Mesodermal cell (in vitro differentiated cells): Measurements from ENCODE around the gene GHRL.
"Not testable (repeated sequence)": the region's sequence is repeated elsewhere in the genome, so short reads cannot be mapped to it uniquely, and the experiment has no call there.

Experiments used
- H3K27ac ChIP-seq: 2 replicates; pipeline ENCODE4 v1.7.0; 2013; ENCODE audit warnings: mild to moderate bottlenecking, low read depth, low read length, moderate library complexity; ENCODE audit not compliant: severe bottlenecking
- H3K36me3 ChIP-seq: 2 replicates; pipeline ENCODE4 v1.7.1; 2013; ENCODE audit warnings: mild to moderate bottlenecking, low read length, moderate library complexity; ENCODE audit not compliant: control insufficient read depth, insufficient read depth
- H3K4me1 ChIP-seq: one replicate; pipeline ENCODE4 v1.7.1; 2013; ENCODE audit warnings: mild to moderate bottlenecking, low read length; ENCODE audit not compliant: insufficient read depth, control insufficient read depth, poor library complexity, severe bottlenecking
- H3K4me3 ChIP-seq: 2 replicates; pipeline ENCODE4 v1.7.0; 2013; ENCODE audit warnings: low read length, control low read depth, mild to moderate bottlenecking; ENCODE audit not compliant: insufficient read depth, poor library complexity, severe bottlenecking; ENCODE audit errors: extremely low read depth
- H3K9me3 ChIP-seq: 2 replicates; pipeline ENCODE4 v1.7.1; 2013; ENCODE audit warnings: mild to moderate bottlenecking, low read length, moderate library complexity; ENCODE audit not compliant: control insufficient read depth
- WGBS, 2 experiments: methylation state at CpG; one replicate each; pipeline ENCODE4 v1.1.5; 2013; ENCODE audit warnings: missing lambda C conversion rate in 2 of 2; ENCODE audit not compliant: insufficient coverage in 2 of 2; 5-methylcytosine and 5-hydroxymethylcytosine counted together

Gene GHRL

GRCh38 chr3:10299679-10300078, 6.9 kb upstream of the GHRL start:
- peaks cover 69% of the 10 kb centered on the region for H3K36me3 ChIP-seq
- H3K4me3 ChIP-seq = no peak overlapping the region
- H3K9me3 ChIP-seq = no peaks in the 10 kb centered on the region
- no peak overlapping the region for H3K27ac ChIP-seq
- 95 to 96% methylated on average over 4 to 6 of the region's 6 CpGs for WGBS, 2 experiments
- no peaks in the 10 kb centered on the region for H3K4me1 ChIP-seq

- no peak overlapping the region for H3K27ac ChIP-seq
- 100% methylated on average over 1 of the region's 2 CpGs; no CpG with 5 or more reads in 1 of the 2 experiments for WGBS, 2 experiments
- peaks cover 64% of the 10 kb centered on the region for H3K36me3 ChIP-seq
- H3K4me1 ChIP-seq = no peaks in the 10 kb centered on the region
- H3K9me3 ChIP-seq = no peaks in the 10 kb centered on the region
- no peak overlapping the region for H3K4me3 ChIP-seq
Observed at GRCh38 chr3:10299175-10299574, 6.4 kb upstream of the GHRL start.

DNA sequence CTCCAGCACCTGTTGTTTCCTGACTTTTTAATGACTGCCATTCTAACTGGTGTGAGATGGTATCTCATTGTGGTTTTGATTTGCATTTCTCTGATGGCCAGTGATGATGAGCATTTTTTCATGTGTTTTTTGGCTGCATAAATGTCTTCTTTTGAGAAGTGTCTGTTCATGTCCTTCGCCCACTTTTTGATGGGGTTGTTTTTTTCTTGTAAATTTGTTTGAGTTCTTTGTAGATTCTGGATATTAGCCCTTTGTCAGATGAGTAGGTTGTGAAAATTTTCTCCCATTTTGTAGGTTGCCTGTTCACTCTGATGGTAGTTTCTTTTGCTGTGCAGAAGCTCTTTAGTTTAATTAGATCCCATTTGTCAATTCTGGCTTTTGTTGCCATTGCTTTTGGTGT, 5.3 kb upstream of the GHRL start:
- not testable (repeated sequence) for H3K4me3 ChIP-seq, H3K27ac ChIP-seq, H3K9me3 ChIP-seq, H3K4me1 ChIP-seq
- H3K36me3 ChIP-seq = peaks cover 53% of the 10 kb centered on the region
- WGBS, 2 experiments = no CpG with 5 or more reads among the region's 1 CpG

- peaks cover 30% of the 10 kb centered on the region for H3K36me3 ChIP-seq
- H3K9me3 ChIP-seq = no peaks in the 10 kb centered on the region
- no peak overlapping the region for H3K4me3 ChIP-seq
- no peaks in the 10 kb centered on the region for H3K4me1 ChIP-seq
- WGBS, 2 experiments = 92 to 94% methylated on average over 10 to 12 of the region's 12 CpGs
- no peak overlapping the region for H3K27ac ChIP-seq
Observed at GRCh38 chr3:10294030-10294586, 1.4 kb upstream of the GHRL start.

DNA sequence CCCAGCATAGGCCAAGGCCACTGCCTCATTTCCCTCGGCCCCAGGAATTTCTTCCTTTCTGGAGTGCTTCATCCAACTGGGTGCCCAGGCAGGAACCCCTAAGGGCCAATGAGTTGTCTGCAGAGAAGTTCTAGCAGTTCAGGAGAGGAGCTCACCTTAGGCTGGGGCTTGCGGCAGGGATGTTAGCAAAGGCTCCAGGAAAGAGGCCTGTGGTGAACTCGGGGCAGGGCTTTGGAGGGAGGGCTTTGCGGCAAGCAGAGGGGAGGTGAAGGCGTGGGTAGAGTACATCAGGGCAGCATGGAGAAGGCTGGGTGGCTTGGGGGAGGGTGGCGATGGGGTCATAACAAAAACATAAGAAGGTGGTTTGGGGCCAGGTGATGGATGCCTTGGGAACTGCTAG, 1.1 kb downstream of the GHRL start:
- Histone ChIP-seq H3K4me1 (peaks cover 3% of the 10 kb centered on the region), H3K36me3 (peaks cover 29% of the 10 kb centered on the region), H3K4me3 (no peak overlapping the region), H3K27ac (no peak overlapping the region), H3K9me3 (no peaks in the 10 kb centered on the region)
- 92 to 96% methylated on average over 5 to 6 of the region's 6 CpGs for WGBS, 2 experiments

- Histone ChIP-seq H3K4me1 (peaks cover 6% of the 10 kb centered on the region), H3K9me3 (no peaks in the 10 kb centered on the region), H3K36me3 (peaks cover 37% of the 10 kb centered on the region), H3K27ac (no peak overlapping the region), H3K4me3 (no peak overlapping the region)
- 89 to 94% methylated on average over 15 to 18 of the region's 18 CpGs for WGBS, 2 experiments
Observed at GRCh38 chr3:10290481-10291176, 2.1 kb downstream of the GHRL start.

GRCh38 chr3:10289787-10290355, 2.9 kb downstream of the GHRL start:
- Histone ChIP-seq H3K4me3 (no peak overlapping the region), H3K9me3 (no peaks in the 10 kb centered on the region), H3K27ac (no peak overlapping the region), H3K4me1 (peaks cover 6% of the 10 kb centered on the region), H3K36me3 (peaks cover 35% of the 10 kb centered on the region)
- WGBS, 2 experiments = 94% methylated on average over 5 to 6 of the region's 9 CpGs

DNA sequence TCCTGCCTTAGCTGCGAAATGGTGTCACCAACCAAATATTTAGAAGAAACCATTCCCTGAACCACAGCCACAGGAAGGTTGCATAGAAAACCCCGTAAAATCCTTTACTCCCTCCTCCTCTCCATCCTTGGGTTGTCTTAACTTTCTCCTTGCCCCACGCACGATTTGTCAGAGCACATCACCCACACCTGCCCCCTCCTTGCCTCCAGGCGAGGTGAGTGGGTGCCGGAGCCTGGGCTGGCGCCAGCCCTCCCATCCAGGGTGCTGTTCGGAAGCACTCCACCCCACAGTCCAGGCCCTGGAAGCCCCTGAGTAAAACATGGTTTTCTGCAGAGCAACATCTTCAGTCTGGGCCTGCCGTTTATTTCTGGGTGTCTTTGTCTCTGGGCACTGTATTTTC, 3.7 kb downstream of the GHRL start:
- Histone ChIP-seq H3K4me1 (peaks cover 6% of the 10 kb centered on the region), H3K4me3 (no peak overlapping the region), H3K9me3 (no peaks in the 10 kb centered on the region), H3K36me3 (peaks cover 37% of the 10 kb centered on the region), H3K27ac (no peak overlapping the region)
- 95% methylated on average over 8 to 9 of the region's 9 CpGs for WGBS, 2 experiments

- whole genome bisulfite sequencing, 2 experiments = 96 to 97% methylated on average over 8 to 10 of the region's 11 CpGs
- Histone ChIP-seq H3K36me3 (peaks cover 38% of the 10 kb centered on the region), H3K9me3 (no peaks in the 10 kb centered on the region), H3K27ac (no peak overlapping the region), H3K4me1 (peaks cover 6% of the 10 kb centered on the region), H3K4me3 (no peak overlapping the region)
Observed at GRCh38 chr3:10288575-10288960, 4.2 kb downstream of the GHRL start.

DNA sequence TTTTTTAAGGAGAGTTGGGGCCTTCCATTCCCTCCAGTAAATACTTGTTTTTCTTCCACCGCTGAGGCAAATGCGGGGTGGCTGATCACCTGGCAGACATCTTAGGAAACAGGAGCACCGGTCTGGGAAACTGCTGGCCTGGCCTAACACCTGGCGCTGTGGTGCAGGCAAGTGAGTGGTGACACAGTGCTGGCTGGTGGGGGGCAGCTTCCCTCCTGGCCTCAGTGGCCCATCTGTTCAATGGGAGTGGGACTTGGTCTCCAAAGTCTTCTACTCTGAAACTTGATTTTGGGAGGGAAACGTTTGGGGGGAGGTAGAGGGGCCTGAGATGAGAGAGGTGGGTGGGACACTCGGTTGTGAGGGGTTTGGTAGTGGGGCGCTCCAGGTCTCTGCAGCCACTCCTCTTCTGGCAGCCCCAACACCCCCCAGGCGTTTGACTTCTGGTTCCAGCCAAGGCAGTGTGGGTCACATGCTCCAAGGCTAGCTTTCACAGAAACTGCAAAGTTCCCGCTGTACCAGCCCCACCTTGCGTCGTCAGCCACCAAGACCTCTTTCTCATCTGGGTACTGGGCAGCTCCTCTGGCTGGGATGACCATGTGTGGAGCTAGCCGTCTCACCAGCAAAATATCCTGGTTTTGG, 4.7 kb downstream of the GHRL start:
- H3K9me3 ChIP-seq = no peaks in the 10 kb centered on the region
- peaks cover 43% of the 10 kb centered on the region for H3K36me3 ChIP-seq
- H3K27ac ChIP-seq = no peak overlapping the region
- peaks cover 6% of the 10 kb centered on the region for H3K4me1 ChIP-seq
- 93 to 100% methylated on average over 8 to 10 of the region's 12 CpGs for WGBS, 2 experiments
- no peak overlapping the region for H3K4me3 ChIP-seq
